T-helper 1 cell treated with Interleukin-12 subunit alpha and Interleukin-12 subunit beta and Interleukin-4 antibody, amounts not matched to agents 30 ng/mL and 1 ng/mL, for 36 hours (primary cell): ENCODE data around the gene SLC35G2. TPM values are rescaled to one million over a fixed set of nuclear protein-coding genes. Genes with fewer than 3 reads are reported as not detected.
"Not testable (repeated sequence)": the region's sequence is repeated elsewhere in the genome, so short reads cannot be mapped to it uniquely, and the experiment has no call there.

Source experiments
- intact Hi-C: fragments of 100-400 bp; cut with micrococcal nuclease; formaldehyde crosslinking; loops from one replicate; pipeline ENCODE4 v1.15.1; 2024
- total RNA-seq: library from RNA; stranded (reverse); gene quantifications from 2 replicates; pipeline ENCODE4 v1.2.3, GENCODE V29; 2022

The SLC35G2 gene
- total RNA-seq, 1 donor from 2014 or later = 0.91 TPM

DNA sequence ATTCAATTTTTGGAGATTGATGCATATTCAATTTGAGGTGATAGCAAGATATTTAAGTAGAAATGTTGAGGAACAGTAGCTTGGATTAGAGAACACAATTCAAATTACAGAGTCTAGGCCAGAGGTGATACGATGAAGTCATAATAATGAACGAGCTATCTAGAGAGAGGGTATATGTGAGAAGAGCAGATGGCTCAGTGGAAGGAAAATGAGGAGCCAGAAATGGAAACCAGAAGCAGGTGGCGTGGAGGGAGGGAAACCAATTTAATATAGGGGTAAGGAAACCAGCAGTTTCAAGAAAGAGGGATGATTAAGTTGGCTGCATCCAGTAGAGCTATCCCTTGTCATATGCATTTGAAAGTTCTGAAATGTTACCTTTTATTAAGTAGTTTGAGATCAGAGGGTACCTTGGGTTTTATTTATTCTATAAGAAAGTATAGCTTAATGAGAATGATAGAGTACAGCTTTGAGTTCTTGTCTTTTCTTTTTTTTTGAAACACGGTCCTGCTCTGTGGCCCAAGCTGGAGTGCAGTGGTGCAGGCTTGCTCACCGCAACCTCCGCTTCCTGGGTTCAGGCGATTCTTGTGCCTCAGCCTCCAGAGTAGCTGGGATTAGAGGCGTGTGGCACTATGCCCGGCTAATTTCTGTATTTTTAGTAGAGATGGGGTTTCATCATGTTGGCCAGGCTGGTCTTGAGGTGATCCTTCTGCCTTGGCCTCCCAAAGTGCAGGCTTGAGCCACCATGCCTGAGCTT lies 65.2 kb downstream of the SLC35G2 start:
- intact Hi-C loops = no loop called here

GRCh38 chr3:136885357-136886213 lies 66.7 kb downstream of the SLC35G2 start:
- intact Hi-C loops = loop anchor here (1.0 to 2.0 kb wide), 3 partner anchors 21 to 36 kb away; partner anchors contain the start of gene NCK1

DNA sequence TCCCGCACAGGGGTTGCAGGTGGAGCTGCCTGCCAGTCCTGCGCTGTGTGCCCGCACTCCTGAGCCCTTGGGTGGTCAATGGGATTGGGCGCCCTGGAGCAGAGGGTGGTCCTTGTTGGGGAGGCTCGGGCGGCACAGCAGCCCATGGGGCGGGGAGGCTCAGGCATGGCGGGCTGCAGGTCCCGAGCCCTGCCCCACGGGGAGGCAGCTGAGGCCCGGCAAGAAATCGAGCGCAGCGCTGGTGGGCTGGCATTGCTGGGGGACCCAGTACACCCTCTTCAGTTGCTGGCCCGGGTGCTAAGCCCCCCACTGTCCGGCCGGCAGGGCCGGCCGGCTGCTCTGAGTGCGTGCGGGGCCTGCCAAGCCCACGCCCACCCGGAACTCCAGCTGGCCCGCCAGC lies 71.0 kb downstream of the SLC35G2 start:
- intact Hi-C loops = no loop called here

- intact Hi-C loops = no loop called here
These were observed 73.3 kb downstream of the SLC35G2 start for GRCh38 chr3:136891934-136892855.

- intact Hi-C loops = no loop called here
These were observed 75.0 kb downstream of the SLC35G2 start for GRCh38 chr3:136893848-136894443.

DNA sequence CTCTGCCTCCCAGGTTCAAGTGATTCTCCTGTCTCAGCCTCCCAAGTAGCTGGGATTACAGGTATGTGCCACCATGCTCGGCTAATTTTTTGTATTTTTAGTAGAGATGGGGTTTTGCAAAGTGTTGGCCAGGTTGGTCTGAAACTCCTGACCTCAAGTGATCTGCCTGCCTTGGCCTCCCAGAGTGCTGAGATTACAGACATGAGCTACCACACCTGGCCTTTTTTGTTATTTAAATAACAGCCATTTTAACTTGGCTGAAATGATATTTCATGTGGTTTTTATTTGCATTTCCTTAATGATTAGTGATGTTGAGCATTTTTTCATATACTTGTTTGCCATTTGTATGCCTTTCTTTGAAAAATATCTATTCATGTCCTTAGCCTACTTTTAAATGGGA lies 78.2 kb downstream of the SLC35G2 start:
- intact Hi-C loops = loop anchor here (5.0 kb wide), 1 partner anchor 35 kb away; no protein-coding TSS in a partner anchor

- intact Hi-C loops = loop anchor here (5.0 kb wide), 1 partner anchor 34 kb away; no protein-coding TSS in a partner anchor
These were observed 79.6 kb downstream of the SLC35G2 start for GRCh38 chr3:136898549-136898948.

GRCh38 chr3:136898954-136899353 lies 80.0 kb downstream of the SLC35G2 start:
- intact Hi-C loops = loop anchor here (5.0 kb wide), 1 partner anchor 33 kb away; no protein-coding TSS in a partner anchor

DNA sequence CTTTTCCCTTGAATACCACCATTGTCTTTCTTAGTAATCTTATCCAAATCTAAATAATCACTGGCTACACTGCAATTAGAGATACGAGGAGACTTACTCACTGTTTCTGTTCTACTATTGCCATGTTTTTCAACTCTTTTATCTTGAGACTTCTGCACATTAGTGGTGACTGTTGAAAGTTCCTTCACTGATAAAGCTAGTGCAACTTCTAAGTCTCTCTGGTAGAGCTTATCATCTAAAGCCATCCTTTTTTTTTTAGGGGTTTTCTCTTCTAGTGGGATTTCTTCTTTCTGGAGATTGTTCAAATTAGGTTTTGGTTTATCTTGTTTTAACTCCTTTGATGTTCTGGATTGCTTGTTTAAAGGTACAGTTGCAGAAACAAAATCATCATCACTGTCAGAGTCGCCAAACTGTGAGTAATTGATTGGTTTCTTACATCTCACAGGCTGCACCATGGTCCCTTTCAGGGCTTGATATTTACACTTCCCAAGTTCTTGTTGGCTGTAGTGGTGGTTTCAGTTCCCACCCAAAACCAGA lies 80.8 kb downstream of the SLC35G2 start:
- intact Hi-C loops = loop anchor here (5.0 kb wide), 1 partner anchor 33 kb away; no protein-coding TSS in a partner anchor

DNA sequence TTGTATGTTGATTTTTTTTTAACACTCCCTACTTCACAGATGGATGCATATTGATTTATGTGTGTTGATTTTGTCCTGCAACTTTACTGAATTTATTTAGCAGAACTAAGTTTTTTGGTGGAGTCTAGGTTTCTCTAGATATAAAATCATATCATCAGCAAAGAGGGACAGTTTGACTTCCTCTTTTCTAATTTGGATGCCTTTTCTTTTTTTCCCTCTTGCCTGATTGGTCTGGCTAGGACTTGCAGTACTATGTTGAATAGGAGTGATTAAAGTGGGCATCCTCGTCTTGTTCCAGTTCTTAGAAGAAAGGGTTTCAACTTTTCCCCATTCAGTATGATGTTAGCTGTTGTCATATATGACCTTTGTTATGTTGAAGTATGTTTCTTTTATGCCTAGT lies 81.8 kb downstream of the SLC35G2 start:
- intact Hi-C loops = not testable (repeated sequence)

GRCh38 chr3:136901391-136901790 lies 82.5 kb downstream of the SLC35G2 start:
- intact Hi-C loops = no loop called here

DNA sequence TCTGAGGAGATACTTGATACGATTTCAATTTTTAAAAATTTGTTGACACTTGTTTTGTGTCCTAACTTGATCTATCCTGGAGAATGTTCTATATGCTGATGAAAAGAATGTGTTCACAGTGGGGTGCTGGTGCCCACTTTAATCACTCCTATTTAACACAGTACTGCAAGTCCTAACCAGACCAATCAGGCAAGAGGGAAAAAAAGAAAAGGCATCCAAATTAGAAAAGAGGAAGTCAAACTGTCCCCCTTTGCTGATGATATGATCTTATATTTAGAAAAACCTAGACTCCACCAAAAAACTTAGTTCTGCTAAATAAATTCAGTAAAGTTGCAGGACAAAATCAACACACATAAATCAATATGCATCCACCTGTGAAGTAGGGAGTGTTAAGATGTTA lies 83.6 kb downstream of the SLC35G2 start:
- intact Hi-C loops = not testable (repeated sequence)

GRCh38 chr3:136903899-136904298 lies 85.0 kb downstream of the SLC35G2 start:
- intact Hi-C loops = no loop called here

- intact Hi-C loops = no loop called here
These were observed 85.8 kb downstream of the SLC35G2 start for GRCh38 chr3:136904746-136905145.

Other genes with a start within 250 kb of the SLC35G2 start
- gene STAG1, start 66.7 kb upstream of the SLC35G2 start, total RNA-seq = 45.2 and 47.6 TPM in 2 replicates
- 46.2 and 56.3 TPM in 2 replicates for gene NCK1, start 43.1 kb downstream of the SLC35G2 start, total RNA-seq
- gene IL20RB, start 138.9 kb downstream of the SLC35G2 start, total RNA-seq = 1.6 and 2.0 TPM in 2 replicates